Nephron progenitor cell (in vitro differentiated cells): ENCODE results near the gene ARHGEF5.
"Not testable (repeated sequence)": the region's sequence is repeated elsewhere in the genome, so short reads cannot be mapped to it uniquely, and the experiment has no call there.

Source experiments
- DNase-seq: peaks from one replicate; pipeline ENCODE4 v3.0.0; 2021
- H3K27ac Mint-ChIP-seq: 2 replicates; pipeline ENCODE4 v1.8.0; 2021; ENCODE audit warnings: mild to moderate bottlenecking, moderate library complexity, mixed read lengths
- H3K27me3 Mint-ChIP-seq: 2 replicates; pipeline ENCODE4 v1.8.0; 2021; ENCODE audit warnings: mild to moderate bottlenecking, low read depth, mixed read lengths; ENCODE audit not compliant: poor library complexity
- H3K36me3 Mint-ChIP-seq: 2 replicates; pipeline ENCODE4 v1.8.0; 2021; ENCODE audit warnings: low read depth, mixed read lengths
- H3K4me1 Mint-ChIP-seq: 2 replicates; pipeline ENCODE4 v1.8.0; 2021; ENCODE audit warnings: mixed read lengths
- H3K4me3 Mint-ChIP-seq: 2 replicates; pipeline ENCODE4 v1.8.0; 2021; ENCODE audit warnings: mild to moderate bottlenecking, moderate library complexity, mixed read lengths
- H3K9me3 Mint-ChIP-seq: 2 replicates; pipeline ENCODE4 v1.8.0; 2021; ENCODE audit warnings: mild to moderate bottlenecking, moderate library complexity, mixed read lengths
- CTCF ChIP-seq: fragments of 200-600 bp; sonication (generic); IDR thresholded peaks from 2 replicates; pipeline ENCODE4 v1.5.0; 2021; ENCODE audit warnings: antibody characterized with exemption

The ARHGEF5 gene

GRCh38 chr7:144356185-144356584, 983 bp downstream of the ARHGEF5 start:
- not testable (repeated sequence) for H3K36me3 Mint-ChIP-seq, H3K27me3 Mint-ChIP-seq, H3K9me3 Mint-ChIP-seq, H3K4me3 Mint-ChIP-seq, H3K27ac Mint-ChIP-seq, DNase-seq
- H3K4me1 Mint-ChIP-seq = peaks cover 15% of the 10 kb centered on the region

- peaks cover 15% of the 10 kb centered on the region for H3K4me1 Mint-ChIP-seq
- not testable (repeated sequence) for H3K9me3 Mint-ChIP-seq, H3K4me3 Mint-ChIP-seq, DNase-seq, H3K27me3 Mint-ChIP-seq, H3K36me3 Mint-ChIP-seq, H3K27ac Mint-ChIP-seq
Observed at GRCh38 chr7:144356860-144357259, 1.7 kb downstream of the ARHGEF5 start.

- DNase-seq = not testable (repeated sequence)
Observed at GRCh38 chr7:144362061-144362460, 6.9 kb downstream of the ARHGEF5 start.

GRCh38 chr7:144365523-144365922, 10.3 kb downstream of the ARHGEF5 start:
- not testable (repeated sequence) for H3K4me3 Mint-ChIP-seq, H3K27ac Mint-ChIP-seq, H3K9me3 Mint-ChIP-seq, H3K36me3 Mint-ChIP-seq, H3K27me3 Mint-ChIP-seq, H3K4me1 Mint-ChIP-seq, DNase-seq

More at GRCh38 chr7:144362061-144362460, 6.9 kb downstream of the ARHGEF5 start:
- not testable (repeated sequence) for H3K27me3 Mint-ChIP-seq, H3K9me3 Mint-ChIP-seq, H3K36me3 Mint-ChIP-seq, H3K4me3 Mint-ChIP-seq, H3K27ac Mint-ChIP-seq, H3K4me1 Mint-ChIP-seq

- not testable (repeated sequence) for DNase-seq, H3K36me3 Mint-ChIP-seq, H3K27ac Mint-ChIP-seq, H3K4me1 Mint-ChIP-seq, H3K27me3 Mint-ChIP-seq, H3K4me3 Mint-ChIP-seq, H3K9me3 Mint-ChIP-seq
Observed at GRCh38 chr7:144367250-144367649, 12.0 kb downstream of the ARHGEF5 start.

GRCh38 chr7:144369221-144369620, 14.0 kb downstream of the ARHGEF5 start:
- H3K9me3 Mint-ChIP-seq, H3K27ac Mint-ChIP-seq, H3K4me3 Mint-ChIP-seq, DNase-seq, H3K4me1 Mint-ChIP-seq, H3K36me3 Mint-ChIP-seq, H3K27me3 Mint-ChIP-seq: not testable (repeated sequence)

GRCh38 chr7:144378651-144379050, 23.4 kb downstream of the ARHGEF5 start:
- H3K4me1 Mint-ChIP-seq = no peaks in the 10 kb centered on the region
- H3K9me3 Mint-ChIP-seq = no peaks in the 10 kb centered on the region
- no peak for DNase-seq
- no peak for TF ChIP-seq CTCF
- no peaks in the 10 kb centered on the region for H3K27me3 Mint-ChIP-seq
- peaks cover 18% of the 10 kb centered on the region for H3K36me3 Mint-ChIP-seq
- H3K27ac Mint-ChIP-seq = no peak overlapping the region
- H3K4me3 Mint-ChIP-seq = no peak overlapping the region

- TF ChIP-seq CTCF = no peak
- Mint-ChIP-seq H3K36me3 (peaks cover 18% of the 10 kb centered on the region), H3K9me3 (no peaks in the 10 kb centered on the region), H3K27me3 (no peaks in the 10 kb centered on the region), H3K27ac (no peak overlapping the region), H3K4me3 (no peak overlapping the region), H3K4me1 (peaks cover 10% of the 10 kb centered on the region)
- DNase-seq = no peak
Observed at GRCh38 chr7:144379776-144380384, 24.7 kb downstream of the ARHGEF5 start.

- no peak for TF ChIP-seq CTCF
- H3K9me3 Mint-ChIP-seq = no peaks in the 10 kb centered on the region
- H3K36me3 Mint-ChIP-seq = peaks cover 4% of the 10 kb centered on the region
- DNase-seq = no peak
- H3K4me1 Mint-ChIP-seq = peaks cover 21% of the 10 kb centered on the region
- no peaks in the 10 kb centered on the region for H3K27me3 Mint-ChIP-seq
- H3K27ac Mint-ChIP-seq = peak overlapping the region; percentile 40
- no peak overlapping the region for H3K4me3 Mint-ChIP-seq
Observed at GRCh38 chr7:144384071-144384470, 28.9 kb downstream of the ARHGEF5 start.
